PC-9 (cell line): ENCODE data around the gene BICDL2. TPM values are rescaled to one million over a fixed set of nuclear protein-coding genes. Genes with fewer than 3 reads are reported as not detected.

Experiments used
- BruUV-seq: library from RNA; stranded (reverse); fragments of 400-500 nt; replicated peaks from 2 replicates; lab custom pipeline; 2021; lab: Mats Ljungman, UMichigan
- CTCF ChIA-PET: fragments of 300-600 bp; sonication (Branson Sonifier 250); formaldehyde crosslinking; loops from one replicate; lab custom pipeline; 2022; ENCODE audit warnings: antibody characterized with exemption; lab: Charles Lee
- POLR2A ChIA-PET: fragments of 300-600 bp; sonication (Branson Sonifier 250); formaldehyde crosslinking; loops from one replicate; lab custom pipeline; 2022; ENCODE audit warnings: antibody characterized with exemption; ENCODE audit not compliant: unreplicated experiment; lab: Charles Lee
- DNase-seq, 2 experiments: peaks; one replicate each; pipeline versions ENCODE4 v3.0.0 to v3.0.0-alpha.2; 2015 to 2022; ENCODE audit warnings: mixed read lengths in 1 of 2
- H2AFZ ChIP-seq: fragments of 200-600 bp; sonication (generic); 2 replicates; pipeline ENCODE4 v1.8.1; 2017; ENCODE audit warnings: antibody characterized with exemption
- H3F3A ChIP-seq: fragments of 200-600 bp; sonication (generic); 2 replicates; pipeline ENCODE4 v1.8.1; 2017; ENCODE audit warnings: antibody characterized with exemption, mild to moderate bottlenecking, low read depth; ENCODE audit not compliant: insufficient read depth
- H3K27ac ChIP-seq: fragments of 200-600 bp; sonication (generic); 2 replicates; pipeline ENCODE4 v1.6.1; 2016; ENCODE audit warnings: mixed run types
- H3K27me3 ChIP-seq: fragments of 200-600 bp; sonication (generic); 2 replicates; pipeline ENCODE4 v1.6.1; 2016; ENCODE audit warnings: low read depth, mixed run types; ENCODE audit not compliant: insufficient read depth
- H3K36me3 ChIP-seq: fragments of 200-600 bp; sonication (generic); 2 replicates; pipeline ENCODE4 v1.6.1; 2016; ENCODE audit warnings: low read depth, mixed run types
- H3K4me1 ChIP-seq: fragments of 200-600 bp; sonication (generic); replicated peaks from 2 replicates; pipeline ENCODE4 v1.6.1; 2016; ENCODE audit warnings: mixed run types; ENCODE audit not compliant: insufficient read depth
- H3K4me2 ChIP-seq: fragments of 200-600 bp; sonication (generic); 2 replicates; pipeline ENCODE4 v1.6.1; 2017; ENCODE audit warnings: mixed run types
- H3K4me3 ChIP-seq: fragments of 200-600 bp; sonication (generic); 2 replicates; pipeline ENCODE4 v1.6.1; 2016; ENCODE audit warnings: mixed run types
- H3K79me2 ChIP-seq: fragments of 200-600 bp; sonication (generic); 2 replicates; pipeline ENCODE4 v1.6.1; 2017; ENCODE audit warnings: low read depth, mixed run types
- H3K9me2 ChIP-seq: fragments of 200-600 bp; sonication (generic); 2 replicates; pipeline ENCODE4 v1.8.1; 2017; ENCODE audit warnings: mild to moderate bottlenecking; ENCODE audit not compliant: insufficient read depth
- H3K9me3 ChIP-seq: fragments of 200-600 bp; sonication (generic); 2 replicates; pipeline ENCODE4 v1.8.1; 2016; ENCODE audit warnings: low read depth; ENCODE audit not compliant: insufficient read depth
- H4K20me1 ChIP-seq: fragments of 200-600 bp; sonication (generic); 2 replicates; pipeline ENCODE4 v1.8.1; 2017; ENCODE audit not compliant: insufficient read depth
- EZH2 ChIP-seq: fragments of 200-600 bp; sonication (generic); IDR thresholded peaks from 2 replicates; pipeline ENCODE4 v1.8.0; 2017; ENCODE audit warnings: antibody characterized with exemption, low read depth
- intact Hi-C: fragments of 100-400 bp; cut with micrococcal nuclease; formaldehyde crosslinking; loops from one replicate; pipeline ENCODE4 v1.10.0; 2022; ENCODE audit not compliant: unreplicated experiment
- total RNA-seq: library from RNA; stranded (reverse); gene quantifications from 2 replicates; pipeline ENCODE4 v1.2.3, GENCODE V29; 2021
- TF ChIP-seq, protein P1 (sequence below): fragments of 200-600 bp; sonication (generic); conservative IDR thresholded peaks from 2 replicates; pipeline ENCODE4 v1.6.1; 2017; ENCODE audit warnings: mixed run types, antibody characterized with exemption, mild to moderate bottlenecking, moderate library complexity

Gene BICDL2
- total RNA-seq, 1 experiment from 2014 or later, result 57.9 TPM

DNA sequence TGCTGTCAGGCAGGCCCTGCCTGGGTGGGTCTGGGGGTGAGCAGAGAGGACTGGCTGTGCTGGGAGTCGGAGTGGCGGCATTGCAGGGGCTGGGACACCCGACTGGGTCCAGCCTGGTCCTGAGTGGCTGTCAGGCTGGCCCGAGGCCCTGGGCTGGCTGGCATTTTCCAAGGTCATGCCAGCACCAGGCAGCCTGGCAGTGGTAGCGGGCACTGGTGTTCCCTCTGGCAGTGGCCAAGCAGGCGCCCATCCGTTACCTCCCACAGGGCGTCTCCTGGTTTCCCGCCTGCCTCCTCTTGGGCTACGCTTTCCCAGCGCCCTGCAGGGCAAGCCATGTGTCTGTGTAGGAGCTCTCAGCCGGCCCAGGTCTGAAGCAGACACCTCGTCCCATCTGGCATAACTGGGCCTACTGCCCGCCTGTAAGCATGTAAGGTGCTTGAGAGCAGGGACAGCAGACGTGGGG lies 50.8 kb downstream of the BICDL2 start:
- intact Hi-C loops, result no loop called here
- Histone ChIP-seq H2AFZ (no peak overlapping the region), H3K36me3 (no peaks in the 10 kb centered on the region), H3K27me3 (no peaks in the 10 kb centered on the region), H4K20me1 (no peaks in the 10 kb centered on the region), H3K27ac (no peak overlapping the region), H3F3A (peaks cover 32% of the 10 kb centered on the region; the same call in 1 of the 2 replicates), H3K9me2 (no peaks in the 10 kb centered on the region), H3K4me2 (no peak overlapping the region), H3K9me3 (no peaks in the 10 kb centered on the region), H3K4me3 (no peak overlapping the region), H3K79me2 (no peaks in the 10 kb centered on the region), H3K4me1 (peaks cover 20% of the 10 kb centered on the region; the same call in 1 of the 2 replicates)
- BruUV-seq, result no TSS peak
- POLR2A ChIA-PET, result no interaction called here
- DNase-seq, result no peak
- CTCF ChIA-PET, result no interaction called here
- TF ChIP-seq, protein P1, sequence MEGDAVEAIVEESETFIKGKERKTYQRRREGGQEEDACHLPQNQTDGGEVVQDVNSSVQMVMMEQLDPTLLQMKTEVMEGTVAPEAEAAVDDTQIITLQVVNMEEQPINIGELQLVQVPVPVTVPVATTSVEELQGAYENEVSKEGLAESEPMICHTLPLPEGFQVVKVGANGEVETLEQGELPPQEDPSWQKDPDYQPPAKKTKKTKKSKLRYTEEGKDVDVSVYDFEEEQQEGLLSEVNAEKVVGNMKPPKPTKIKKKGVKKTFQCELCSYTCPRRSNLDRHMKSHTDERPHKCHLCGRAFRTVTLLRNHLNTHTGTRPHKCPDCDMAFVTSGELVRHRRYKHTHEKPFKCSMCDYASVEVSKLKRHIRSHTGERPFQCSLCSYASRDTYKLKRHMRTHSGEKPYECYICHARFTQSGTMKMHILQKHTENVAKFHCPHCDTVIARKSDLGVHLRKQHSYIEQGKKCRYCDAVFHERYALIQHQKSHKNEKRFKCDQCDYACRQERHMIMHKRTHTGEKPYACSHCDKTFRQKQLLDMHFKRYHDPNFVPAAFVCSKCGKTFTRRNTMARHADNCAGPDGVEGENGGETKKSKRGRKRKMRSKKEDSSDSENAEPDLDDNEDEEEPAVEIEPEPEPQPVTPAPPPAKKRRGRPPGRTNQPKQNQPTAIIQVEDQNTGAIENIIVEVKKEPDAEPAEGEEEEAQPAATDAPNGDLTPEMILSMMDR, result no peak
- no peak for TF ChIP-seq EZH2

- ChIA-PET CTCF (no interaction called here), POLR2A (no interaction called here)
- Histone ChIP-seq H3F3A (peaks cover 32% of the 10 kb centered on the region; the same call in 1 of the 2 replicates), H3K9me2 (no peaks in the 10 kb centered on the region), H3K9me3 (no peaks in the 10 kb centered on the region), H3K4me1 (peaks cover 18% of the 10 kb centered on the region; the same call in 1 of the 2 replicates), H2AFZ (no peak overlapping the region), H3K4me3 (no peak overlapping the region), H4K20me1 (no peaks in the 10 kb centered on the region), H3K27me3 (no peaks in the 10 kb centered on the region), H3K79me2 (no peaks in the 10 kb centered on the region), H3K4me2 (no peak overlapping the region), H3K27ac (no peak overlapping the region), H3K36me3 (no peaks in the 10 kb centered on the region)
- no TSS peak for BruUV-seq
- intact Hi-C loops, result no loop called here
- TF ChIP-seq, protein P1, result no peak
- TF ChIP-seq EZH2, result no peak
- DNase-seq, result no peak
Measured at GRCh38 chr16:2985462-2985861, 51.3 kb downstream of the BICDL2 start.

- H3K9me2 ChIP-seq, result no peaks in the 10 kb centered on the region
- H3K27me3 ChIP-seq, result no peaks in the 10 kb centered on the region
- no peak overlapping the region for H2AFZ ChIP-seq
- no peaks in the 10 kb centered on the region for H4K20me1 ChIP-seq
- peaks cover 22% of the 10 kb centered on the region for H3K4me1 ChIP-seq
- peaks cover 10% of the 10 kb centered on the region for H3K79me2 ChIP-seq
- ChIA-PET POLR2A (no interaction called here), CTCF (interaction anchor here (1.1 kb wide), 1 partner anchor 9 kb away, joined by 3 read pairs; no protein-coding TSS in a partner anchor)
- no peaks in the 10 kb centered on the region for H3K9me3 ChIP-seq
- peak overlapping the region; percentile 46; the same call in 1 of the 2 replicates for H3K4me3 ChIP-seq
- peak; percentile 66 to 91 for DNase-seq
- H3K27ac ChIP-seq, result no peak overlapping the region
- BruUV-seq, result no TSS peak
- H3F3A ChIP-seq, result peaks cover 32% of the 10 kb centered on the region; the same call in 1 of the 2 replicates
- no peaks in the 10 kb centered on the region for H3K36me3 ChIP-seq
- TF ChIP-seq EZH2, result no peak
- TF ChIP-seq, protein P1, result peak; percentile 88
- H3K4me2 ChIP-seq, result peak overlapping the region; percentile 71
- intact Hi-C loops, result loop anchor here (1.0 to 2.0 kb wide), 4 partner anchors 19 to 56 kb away; partner anchors contain the start of gene KREMEN2
Measured at GRCh38 chr16:2983706-2984136, 53.0 kb downstream of the BICDL2 start.
